Ovary (tissue), 9 donors: Measurements from ENCODE around the gene PPIG. TPM values are rescaled to one million over a fixed set of nuclear protein-coding genes. Genes with fewer than 3 reads are reported as not detected.

Source experiments
- DNase-seq, 5 donors: peaks; one replicate each; pipeline ENCODE4 v3.0.0-alpha.2; 2019 to 2020
- H3K27ac ChIP-seq, 2 donors: fragments of 200-600 bp; one replicate each; pipeline versions ENCODE4 v1.5.1 to v1.8.0; 2019 to 2022
- H3K27me3 ChIP-seq: fragments of 200-600 bp; one replicate; pipeline ENCODE4 v1.8.0; 2022
- H3K36me3 ChIP-seq: fragments of 200-600 bp; sonication (generic); one replicate; pipeline ENCODE4 v1.5.1; 2019
- H3K4me1 ChIP-seq: one replicate; pipeline ENCODE4 v1.8.1; 2013; ENCODE audit warnings: mild to moderate bottlenecking, moderate library complexity; ENCODE audit not compliant: insufficient read depth
- H3K4me3 ChIP-seq: fragments of 200-600 bp; sonication (generic); one replicate; pipeline ENCODE4 v1.5.1; 2017
- H3K9me3 ChIP-seq, 2 donors: fragments of 200-600 bp in 1 of 2; sonication (generic) in 1 of 2; one replicate each; pipeline versions ENCODE4 v1.5.1 to v1.8.1; 2013 to 2019; ENCODE audit warnings: mild to moderate bottlenecking in 1 of 2, moderate library complexity in 1 of 2
- CTCF ChIP-seq, 3 donors: fragments of 450-650 bp in 2 of 3; fragments of 200-600 bp in 1 of 3; IDR thresholded peaks; one replicate each; pipeline versions ENCODE4 v1.5.1 to v1.8.0; 2016 to 2022; ENCODE audit warnings: antibody characterized with exemption in 3 of 3, mild to moderate bottlenecking in 1 of 3
- EP300 ChIP-seq: sonication (generic); formaldehyde crosslinking; IDR thresholded peaks from one replicate; pipeline ENCODE4 v1.6.1; 2017; ENCODE audit warnings: antibody characterized with exemption
- POLR2A ChIP-seq: fragments of 450-650 bp; IDR thresholded peaks from one replicate; pipeline ENCODE4 v1.6.1; 2017; ENCODE audit warnings: antibody characterized with exemption, mild to moderate bottlenecking, moderate library complexity
- WGBS, 3 donors: extraction: QIAGEN DNeasy Blood & Tissue Kit in 1 of 3; methylation state at CpG; one replicate each; pipeline versions ENCODE4 v1.1.5 to v1.1.7; 2013 to 2017; 5-methylcytosine and 5-hydroxymethylcytosine counted together
- intact Hi-C, 4 donors: fragments of 100-400 bp; cut with DNase I; formaldehyde crosslinking; loops; one replicate each; pipeline versions ENCODE4 v1.11.0 to v1.15.1; 2022 to 2023
- polyA plus RNA-seq, 2 donors: library from polyadenylated mRNA; stranded (reverse); fragments of 200-250 nt in 1 of 2; fragments of 350-450 nt in 1 of 2; fragmentation: Illumina TruSeq in 1 of 2; extraction: RNeasy Lipid Tissue Mini Kit (QIAGEN cat#74804) in 1 of 2; gene quantifications; one replicate each; pipeline ENCODE4 v1.2.3, GENCODE V29; 2013 to 2014
- total RNA-seq, 7 donors: library from RNA; depleted of rRNA in 2 of 7; stranded (reverse); fragments of >200 nt in 2 of 7; fragmentation: NEBNext Ultra II Directional in 3 of 7; extraction: Animal tissue kit (Norgen Biotek cat#: 25700) in 3 of 7; gene quantifications; one replicate each; pipeline versions ENCODE4 v1.1.0 to v1.2.4, GENCODE V29; 2016 to 2023
- donor health status: DM: no; HTN: no; CAD: no; lungs with moderate emphysema.
- donor health status: DM: no; HTN: no; CAD: no.
- donor health status: Bipolar disorder and iron deficiency.
- donor health status: DM: yes; HTN: yes; CAD: no.
- donor health status: DM: no; HTN: no; CAD: no.
- donor health status: DM: yes; HTN: yes; CAD: no.

PPIG gene
- total and polyA plus RNA-seq, 9 donors, result 29.3 to 64.5 (median 52.5) TPM

GRCh38 chr2:169647496-169647895 lies 63.3 kb downstream of the PPIG start:
- H3K36me3 ChIP-seq, result no peaks in the 10 kb centered on the region
- H3K27ac ChIP-seq, result no peak overlapping the region
- no peak for DNase-seq
- no peaks in the 10 kb centered on the region for H3K27me3 ChIP-seq
- no peak for TF ChIP-seq POLR2A
- no peak for TF ChIP-seq CTCF (IDR thresholded peaks at IDR 0.05)
- TF ChIP-seq EP300, result no peak
- no peaks in the 10 kb centered on the region for H3K9me3 ChIP-seq
- 87 to 90% (median 88%) methylated on average over 2 of the region's 2 CpGs for WGBS, 3 donors
- no peaks in the 10 kb centered on the region for H3K4me1 ChIP-seq
- intact Hi-C loops, result loop anchor here in 1 of 4 donors (5.0 kb wide), 1 partner anchor 425 kb away; no protein-coding TSS in a partner anchor
- H3K4me3 ChIP-seq, result no peak overlapping the region

GRCh38 chr2:169649278-169649677 lies 65.1 kb downstream of the PPIG start:
- Histone ChIP-seq H3K4me1 (no peaks in the 10 kb centered on the region), H3K27me3 (no peaks in the 10 kb centered on the region), H3K9me3 (no peaks in the 10 kb centered on the region), H3K27ac (no peak overlapping the region), H3K36me3 (no peaks in the 10 kb centered on the region), H3K4me3 (no peak overlapping the region)
- 67 to 83% (median 73%) methylated on average over 1 of the region's 1 CpG for WGBS, 3 donors
- DNase-seq, result no peak
- TF ChIP-seq POLR2A, result no peak
- no peak for TF ChIP-seq EP300
- no peak for TF ChIP-seq CTCF (IDR thresholded peaks at IDR 0.05)
- intact Hi-C loops, result loop anchor here in 1 of 4 donors (5.0 kb wide), 1 partner anchor 427 kb away; no protein-coding TSS in a partner anchor

GRCh38 chr2:169653636-169654035 lies 69.5 kb downstream of the PPIG start:
- H3K4me1 ChIP-seq, result no peaks in the 10 kb centered on the region
- no peak overlapping the region for H3K27ac ChIP-seq
- no peaks in the 10 kb centered on the region for H3K36me3 ChIP-seq
- no peak overlapping the region for H3K4me3 ChIP-seq
- DNase-seq, result no peak
- no peaks in the 10 kb centered on the region for H3K27me3 ChIP-seq
- no peaks in the 10 kb centered on the region for H3K9me3 ChIP-seq
- TF ChIP-seq CTCF (IDR thresholded peaks at IDR 0.05), result no peak
- TF ChIP-seq EP300, result no peak
- intact Hi-C loops, result no loop called here
- WGBS, 3 donors, result 86 to 89% (median 89%) methylated on average over 3 of the region's 3 CpGs

GRCh38 chr2:169656164-169656563 lies 72.0 kb downstream of the PPIG start:
- Histone ChIP-seq H3K27me3 (no peaks in the 10 kb centered on the region), H3K4me3 (no peak overlapping the region), H3K27ac (no peak overlapping the region), H3K4me1 (no peaks in the 10 kb centered on the region), H3K36me3 (no peaks in the 10 kb centered on the region), H3K9me3 (no peaks in the 10 kb centered on the region)
- WGBS, 3 donors, result 63 to 76% (median 67%) methylated on average over 3 of the region's 3 CpGs
- no peak for TF ChIP-seq CTCF (IDR thresholded peaks at IDR 0.05)
- no peak for DNase-seq
- intact Hi-C loops, result no loop called here

GRCh38 chr2:169658877-169659276 lies 74.7 kb downstream of the PPIG start:
- TF ChIP-seq CTCF (IDR thresholded peaks at IDR 0.05), result no peak
- no peak for TF ChIP-seq EP300
- no peak for TF ChIP-seq POLR2A
- Histone ChIP-seq H3K4me3 (no peak overlapping the region), H3K4me1 (no peaks in the 10 kb centered on the region), H3K27ac (no peak overlapping the region), H3K36me3 (no peaks in the 10 kb centered on the region), H3K27me3 (no peaks in the 10 kb centered on the region), H3K9me3 (no peaks in the 10 kb centered on the region)
- no peak for DNase-seq
- intact Hi-C loops, result no loop called here
- 97 to 100% (median 98%) methylated on average over 1 of the region's 1 CpG for WGBS, 3 donors
